AG20443 (cell line): ENCODE results near the gene TBX5.
"Not testable (repeated sequence)": the region's sequence is repeated elsewhere in the genome, so short reads cannot be mapped to it uniquely, and the experiment has no call there.

Experiments used
- DNase-seq: peaks from one replicate; pipeline ENCODE4 v3.0.0; 2012; ENCODE audit warnings: low spot score, mixed read lengths

Gene TBX5

DNA sequence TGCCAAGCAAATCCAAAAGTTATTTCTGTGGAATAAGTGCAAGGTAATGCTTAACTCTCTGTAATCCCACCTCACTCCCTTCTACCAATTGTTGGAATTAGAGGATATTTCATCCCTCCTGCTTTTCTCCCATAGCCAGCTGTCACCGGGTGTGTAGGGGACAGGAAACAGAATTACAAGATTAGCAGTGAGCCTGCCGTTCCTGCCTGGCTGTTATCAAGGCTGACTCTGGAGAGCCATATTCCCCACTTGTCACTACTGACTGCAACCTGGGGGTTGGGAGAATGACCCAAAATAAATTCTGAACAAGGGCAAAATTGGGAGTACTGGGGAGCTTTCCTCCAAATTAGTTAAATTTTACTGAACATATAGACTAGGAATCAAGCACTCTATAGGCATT is 24.8 kb downstream of the TBX5 start:
- no peak for DNase-seq

DNA sequence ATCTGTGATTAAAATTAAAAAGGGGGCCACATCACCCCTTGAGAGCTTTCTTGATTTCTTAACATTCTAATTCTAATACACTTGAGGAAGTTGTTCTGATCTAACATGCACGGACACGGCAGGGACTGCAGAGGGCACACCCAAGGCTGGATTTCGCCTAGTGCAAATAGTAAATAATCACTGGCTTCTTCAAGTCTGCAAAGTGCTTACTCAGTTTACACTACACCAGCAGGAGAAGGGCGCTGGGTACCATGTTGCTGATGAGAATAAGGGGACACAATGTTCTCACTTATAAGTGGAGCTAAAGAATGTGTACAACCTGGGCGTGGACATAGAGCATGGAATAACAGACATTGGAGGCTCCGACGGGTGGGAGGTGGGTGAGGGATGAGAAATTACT is 34.2 kb downstream of the TBX5 start:
- DNase-seq, result no peak

DNA sequence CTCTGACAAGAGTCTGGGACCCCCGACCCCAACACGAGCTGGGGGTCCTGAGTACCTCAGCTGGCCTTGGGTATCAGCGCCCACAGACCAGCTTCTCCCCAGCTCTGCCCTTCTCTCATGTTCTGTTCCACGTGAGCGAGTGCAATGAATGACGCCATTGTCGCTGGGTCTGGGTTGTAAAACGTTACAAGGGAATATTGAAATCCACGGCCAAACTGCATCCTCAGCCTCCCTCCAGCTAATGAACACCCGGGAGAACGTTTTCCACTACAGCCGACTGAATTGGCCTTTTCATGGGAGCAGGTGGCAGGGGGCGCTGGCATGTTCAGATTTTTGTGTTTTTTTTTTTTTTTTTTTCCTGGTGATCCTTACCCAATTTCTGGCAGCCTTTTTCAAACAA is 34.7 kb downstream of the TBX5 start:
- DNase-seq, result no peak

DNA sequence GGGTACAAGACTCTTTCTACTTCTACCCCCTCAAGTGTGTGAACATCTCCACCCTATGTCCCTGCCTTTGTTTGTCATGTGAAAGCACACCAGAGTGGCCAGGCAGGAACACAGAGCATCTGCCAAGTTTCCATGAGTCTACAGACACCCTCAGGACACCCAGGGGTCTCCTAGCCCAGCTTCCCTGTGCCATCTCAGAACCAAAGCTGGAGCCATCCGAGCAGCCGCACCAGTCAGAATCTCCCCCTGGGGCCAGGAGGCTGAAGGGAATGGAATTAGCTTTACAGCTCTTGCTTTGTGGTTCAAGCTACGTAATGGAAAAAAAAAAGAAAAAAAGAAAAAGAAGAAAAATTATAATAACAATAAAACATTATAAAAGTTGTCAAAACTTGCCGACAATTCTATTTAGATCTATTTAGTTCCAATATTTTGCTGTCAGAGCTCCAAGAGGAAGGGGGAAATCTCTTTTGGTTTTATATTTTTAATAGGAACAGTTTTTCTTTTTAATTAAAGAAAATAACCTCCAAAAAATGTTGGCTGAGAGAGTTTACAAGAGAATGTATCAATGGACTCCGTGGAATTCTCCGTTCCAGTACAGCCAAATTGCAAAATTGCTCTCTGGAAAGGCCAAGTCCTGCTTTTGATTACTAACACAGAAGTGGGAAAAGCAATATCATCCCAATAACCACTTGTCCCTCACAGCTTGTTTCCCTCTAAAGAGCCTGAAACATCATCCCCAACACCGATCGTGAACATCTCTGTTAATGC is 37.1 kb downstream of the TBX5 start:
- peak; percentile 53 for DNase-seq

DNA sequence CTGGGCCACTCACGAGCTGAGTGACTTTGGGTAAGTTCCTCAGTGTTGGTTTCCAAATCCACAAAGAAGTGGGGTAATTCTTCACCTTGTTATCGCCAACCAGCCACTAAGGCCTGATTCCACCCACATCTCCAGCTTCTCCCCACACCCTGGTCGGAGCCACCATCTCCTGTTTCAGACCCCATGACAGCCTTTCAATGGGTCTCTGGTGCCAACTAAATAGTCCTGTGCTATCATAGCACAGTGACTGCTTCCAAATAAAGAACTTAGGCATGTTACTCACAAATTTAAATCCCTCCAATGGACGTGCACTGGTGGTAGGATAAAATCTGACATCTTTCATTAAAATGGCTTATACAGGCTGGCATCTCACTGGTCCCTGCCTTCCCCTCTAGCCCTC is 44.0 kb downstream of the TBX5 start:
- DNase-seq, result no peak

DNA sequence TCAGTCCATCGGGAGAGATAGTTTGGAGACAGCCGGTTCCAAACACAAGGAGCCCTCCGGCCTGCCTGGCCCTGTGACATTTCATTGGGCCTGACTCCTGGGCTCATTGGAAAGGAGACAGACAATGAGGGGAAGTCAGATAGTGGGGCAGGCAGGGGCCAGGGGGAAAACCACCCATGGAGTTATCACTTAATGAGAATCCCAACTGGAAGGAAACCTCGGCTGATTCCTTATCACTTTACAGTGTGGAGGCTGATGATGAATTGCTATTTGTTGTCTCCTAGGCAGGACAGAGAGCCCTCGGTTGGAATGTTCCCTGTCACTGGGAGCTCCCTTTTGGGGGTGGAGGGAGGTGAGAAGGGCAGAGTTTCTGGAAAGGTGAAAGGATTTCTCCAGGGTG is 44.4 kb downstream of the TBX5 start:
- DNase-seq, result no peak

DNA sequence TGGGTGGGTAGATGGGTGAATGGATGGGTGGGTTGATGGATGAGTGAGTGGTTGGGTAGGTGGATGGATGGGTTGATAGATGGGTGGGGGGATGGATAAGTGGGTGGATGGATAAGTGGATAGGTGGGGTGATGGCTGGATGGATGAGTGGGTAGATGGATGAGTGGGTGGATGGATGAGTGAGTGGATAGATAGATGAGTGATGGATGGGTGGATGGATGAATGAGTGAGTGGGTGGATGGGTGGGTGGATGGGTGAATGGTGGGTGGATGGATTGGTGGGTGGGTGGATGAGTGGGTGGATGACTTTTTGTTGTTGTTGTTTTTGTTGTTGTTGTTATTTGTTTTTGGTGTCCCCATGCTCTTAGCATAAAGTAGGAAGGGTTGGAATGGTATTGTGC is 45.5 kb downstream of the TBX5 start:
- DNase-seq, result no peak

DNA sequence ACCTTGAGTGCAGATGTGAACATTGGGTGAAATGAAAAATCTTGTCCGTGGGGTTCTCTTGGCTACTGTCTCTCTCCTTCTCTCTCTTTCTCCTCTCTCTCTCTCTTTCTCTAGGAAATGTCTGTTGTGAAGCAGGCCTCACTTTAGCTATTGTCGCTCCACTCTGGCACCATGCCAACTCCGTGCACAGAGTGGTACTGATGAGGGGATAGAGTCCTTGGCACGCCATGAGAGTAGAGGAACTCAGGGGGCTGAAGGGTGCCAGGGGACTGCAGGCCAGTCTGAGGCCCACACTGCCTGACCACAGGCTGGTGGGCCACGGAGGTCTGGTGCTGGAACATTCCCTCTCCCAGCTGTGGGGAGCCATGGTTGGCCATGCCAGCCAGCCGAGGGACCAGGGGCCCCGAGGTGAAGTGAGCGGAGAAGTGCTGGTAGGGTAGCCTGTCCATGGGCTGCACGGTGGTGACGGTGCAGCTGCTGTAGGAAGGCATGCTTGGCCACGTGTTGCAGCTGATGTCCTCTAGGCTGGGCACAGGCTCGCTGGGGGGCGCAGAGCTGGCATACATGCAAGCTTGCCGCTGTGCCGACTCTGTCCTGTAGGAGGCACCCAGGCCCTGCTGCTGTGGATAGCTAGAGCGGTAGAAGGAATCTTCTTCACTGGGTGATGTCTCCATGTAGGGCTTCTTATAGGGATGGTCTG is 50.4 kb downstream of the TBX5 start:
- no peak for DNase-seq

DNA sequence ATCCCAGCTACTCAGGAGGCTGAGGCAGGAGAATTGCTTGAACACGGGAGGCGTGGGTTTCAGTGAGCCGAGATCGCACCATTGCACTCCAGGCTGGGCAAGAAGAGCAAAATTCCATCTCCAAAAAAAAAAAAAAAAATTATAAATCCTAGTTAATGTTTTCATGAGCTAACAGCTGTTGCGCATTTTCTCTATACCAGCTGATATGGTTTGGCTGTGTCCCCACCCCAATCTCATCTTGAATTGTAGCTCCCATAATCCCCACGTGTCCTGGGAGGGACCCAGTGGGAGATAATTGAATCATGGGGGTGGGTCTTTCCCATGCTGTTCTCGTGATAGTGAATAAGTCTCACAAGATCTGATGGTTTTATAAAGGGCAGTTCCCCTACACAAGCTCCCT is 56.7 kb downstream of the TBX5 start:
- DNase-seq, result not testable (repeated sequence)

DNA sequence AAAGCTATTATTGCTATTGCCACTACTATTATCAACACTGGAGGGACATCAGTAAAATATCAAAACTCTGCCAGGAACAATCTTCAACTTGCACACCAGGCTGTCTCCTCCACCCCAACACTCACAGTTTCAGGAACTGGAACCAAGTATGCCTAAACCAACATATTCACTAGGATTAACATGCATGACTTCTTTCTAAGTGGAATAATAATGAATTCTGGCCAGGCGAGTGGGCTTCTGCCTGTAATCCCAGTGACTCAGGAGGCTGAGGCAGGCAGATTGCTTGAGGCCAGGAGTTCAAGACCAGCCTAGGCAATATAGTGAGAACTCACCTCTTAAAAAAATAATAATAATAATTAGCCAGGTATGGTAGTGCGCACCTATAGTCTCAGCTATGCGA is 58.1 kb downstream of the TBX5 start:
- no peak for DNase-seq

DNA sequence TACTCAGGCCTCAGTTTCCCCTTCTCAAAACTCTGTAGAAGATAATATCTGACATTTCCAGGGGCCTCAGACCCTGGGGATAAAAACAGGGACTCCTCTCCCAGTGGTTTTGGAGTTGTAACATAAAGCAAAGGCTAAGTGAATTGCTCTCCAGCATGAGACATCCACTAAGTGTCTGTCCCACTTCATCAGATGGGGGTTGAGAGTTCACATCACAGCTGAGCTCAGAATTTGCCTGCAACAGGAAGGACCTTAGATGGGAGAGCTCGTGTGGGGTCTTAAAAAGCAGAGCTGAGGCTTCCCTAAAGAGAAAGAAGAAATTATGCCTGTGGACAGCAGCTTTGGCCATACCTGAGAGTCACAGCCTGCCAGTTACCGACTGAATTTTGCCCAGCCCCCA is 61.1 kb downstream of the TBX5 start:
- no peak for DNase-seq

DNA sequence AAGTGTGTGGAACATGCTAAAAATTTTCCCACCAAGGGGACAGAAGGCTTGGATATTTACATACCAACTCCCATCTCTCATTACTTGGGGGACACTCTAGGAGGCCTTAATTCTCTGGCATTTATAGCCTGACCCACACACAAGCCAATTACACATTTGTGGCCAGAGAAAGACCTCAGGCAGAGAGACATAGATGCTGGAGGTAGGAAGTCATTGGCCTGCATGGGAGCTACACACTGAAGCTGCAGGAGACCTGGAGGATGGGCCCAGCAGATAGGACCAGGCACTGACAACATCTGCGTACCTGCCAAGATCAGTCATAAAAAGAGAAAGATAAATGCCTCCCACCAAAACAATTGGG is 61.7 kb downstream of the TBX5 start:
- DNase-seq, result no peak

DNA sequence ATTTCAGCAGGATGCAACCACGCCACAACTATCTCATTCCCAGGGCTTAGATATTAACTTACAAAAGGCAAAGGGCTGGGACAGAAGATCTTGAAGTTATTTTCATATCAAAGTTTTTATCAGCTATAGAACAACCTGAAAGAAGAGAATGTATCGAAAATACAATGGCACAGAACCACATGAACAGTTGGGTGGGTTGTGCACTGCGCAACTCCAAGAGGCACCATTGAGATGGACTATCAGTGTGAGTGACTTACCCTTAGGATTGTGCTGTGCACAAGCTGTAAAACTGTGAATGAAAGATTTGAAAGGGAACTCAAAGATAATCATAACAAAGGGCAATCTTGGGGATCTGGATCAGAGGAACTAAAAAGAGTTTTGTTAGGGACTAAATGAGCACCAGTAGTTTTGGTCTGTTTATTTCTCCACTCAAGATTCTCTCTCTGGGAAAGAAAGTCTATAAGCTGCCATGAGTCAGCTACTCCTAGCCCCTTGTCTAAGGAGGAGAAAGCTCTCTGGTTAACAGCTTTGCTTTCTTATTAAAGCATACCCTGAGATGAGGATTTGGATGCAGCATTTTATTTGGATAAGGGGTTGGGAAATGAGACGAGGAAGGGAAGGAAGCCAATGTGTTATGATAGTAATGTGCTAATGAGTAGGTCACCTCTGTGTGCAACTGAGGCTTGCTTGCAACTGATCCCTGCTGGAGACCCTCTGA is 62.2 kb downstream of the TBX5 start:
- DNase-seq, result no peak

DNA sequence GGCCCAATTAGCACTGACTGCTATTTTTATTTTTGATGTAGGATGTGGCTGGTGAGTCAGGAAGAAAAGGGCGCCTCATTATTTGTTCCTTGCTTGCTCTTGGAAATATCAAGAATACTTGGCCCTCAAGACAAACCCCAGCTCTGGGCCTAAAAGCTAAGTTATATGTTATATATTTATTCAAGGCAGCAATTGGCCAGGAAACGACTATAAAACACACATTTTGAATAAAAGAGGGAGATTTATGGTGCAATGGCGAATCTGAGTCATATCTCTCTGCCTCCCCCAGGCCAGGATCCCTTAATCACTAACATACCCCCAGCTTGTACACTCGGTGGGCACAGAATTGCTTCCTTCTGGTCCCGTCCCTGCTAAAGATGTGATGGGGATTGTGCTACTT is 63.3 kb downstream of the TBX5 start:
- DNase-seq, result no peak

DNA sequence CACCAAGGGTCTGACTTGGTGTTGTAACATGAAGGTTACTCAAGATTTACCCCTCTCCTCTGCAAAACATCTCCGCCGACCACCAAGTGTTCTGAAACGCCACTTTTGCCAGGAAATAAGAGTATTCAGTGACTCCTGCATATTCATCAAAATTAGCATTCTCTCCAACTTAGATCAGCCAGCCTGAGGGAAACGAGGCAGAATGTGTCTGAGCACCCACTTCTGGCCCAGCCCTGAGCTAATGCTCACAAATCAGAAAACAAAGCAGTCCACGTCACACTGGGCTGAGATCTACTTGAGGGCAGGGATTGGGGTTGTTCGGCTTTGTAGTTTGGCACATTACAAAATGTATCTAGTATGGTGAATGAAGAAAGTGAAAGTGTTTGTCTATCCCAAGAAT is 64.3 kb downstream of the TBX5 start:
- DNase-seq, result no peak

DNA sequence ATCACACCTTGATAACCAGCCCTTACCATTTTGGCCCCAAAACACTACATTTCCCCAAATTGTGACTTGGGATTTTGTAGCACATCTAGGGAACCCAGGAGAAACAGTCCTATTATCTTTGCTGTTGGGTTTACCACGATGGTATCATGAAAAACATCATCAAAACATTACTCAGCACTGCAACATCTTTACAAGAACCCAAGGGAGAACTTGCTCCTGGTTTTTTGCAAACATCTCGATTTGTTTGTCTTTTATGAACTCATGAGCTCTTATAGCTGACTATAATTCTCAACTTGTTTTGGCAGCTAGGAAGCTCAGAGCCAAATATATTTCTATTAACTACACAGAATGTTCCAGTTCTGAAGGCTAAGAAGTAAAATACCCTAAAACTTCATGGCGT is 65.7 kb downstream of the TBX5 start:
- DNase-seq, result no peak

DNA sequence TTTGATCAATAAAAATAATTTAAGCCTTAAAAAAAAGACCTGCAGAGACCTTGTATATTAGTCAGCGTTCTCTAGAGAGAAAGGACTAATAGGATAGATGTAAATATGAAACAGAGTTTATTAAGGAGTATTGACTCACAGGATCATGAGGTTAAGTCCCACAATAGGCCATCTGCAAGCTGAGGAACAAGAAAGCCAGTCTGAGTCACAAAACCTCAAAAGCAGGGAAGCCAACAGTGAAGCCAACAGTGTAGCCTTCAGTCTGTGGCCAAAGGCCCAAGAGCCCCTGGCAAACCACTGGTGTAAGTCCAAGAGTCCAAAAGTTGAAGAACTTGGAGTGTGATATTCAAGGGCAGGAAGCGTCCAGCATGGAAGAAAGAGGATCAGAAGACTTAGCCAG is 66.3 kb downstream of the TBX5 start:
- DNase-seq, result peak; percentile 35

DNA sequence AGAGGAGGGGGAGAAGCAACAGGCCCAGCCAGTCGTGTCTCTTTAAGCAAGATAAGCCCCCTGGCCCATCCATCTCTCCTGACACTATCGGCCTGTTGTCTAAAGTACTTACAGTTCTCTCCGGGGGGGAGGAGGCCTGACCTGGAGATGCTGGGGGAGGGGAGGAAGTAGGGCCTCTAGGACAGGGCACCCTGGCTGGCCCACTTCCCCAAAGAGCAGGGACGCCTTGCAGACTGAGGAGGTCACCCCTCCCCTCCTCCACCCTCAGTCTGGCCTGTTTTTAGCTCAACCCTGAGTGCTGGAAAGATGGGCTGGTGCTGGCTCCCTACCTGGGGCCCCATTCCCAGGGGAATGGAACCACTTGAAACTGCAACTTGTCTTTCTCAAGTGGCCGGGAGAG is 70.3 kb downstream of the TBX5 start:
- no peak for DNase-seq

DNA sequence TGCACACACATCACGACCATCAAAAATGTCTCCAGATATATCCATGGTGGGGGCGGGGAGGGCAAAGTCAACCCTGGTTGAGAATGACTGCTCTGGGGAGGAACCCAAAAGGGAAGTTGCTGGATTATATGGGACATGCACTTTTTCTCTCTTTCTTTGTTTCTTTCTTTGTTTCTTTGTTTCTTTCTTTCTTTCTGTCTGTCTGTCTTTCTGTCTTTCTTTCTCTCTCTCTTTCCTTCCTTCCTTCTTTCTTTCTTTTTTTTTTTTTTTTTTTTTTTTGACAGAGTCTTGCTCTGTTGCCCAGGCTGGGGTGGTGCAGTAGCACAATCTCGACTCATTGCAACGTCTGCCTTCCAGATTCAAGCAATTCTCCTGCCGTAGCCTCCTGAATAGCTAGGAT is 71.5 kb downstream of the TBX5 start:
- DNase-seq, result no peak

DNA sequence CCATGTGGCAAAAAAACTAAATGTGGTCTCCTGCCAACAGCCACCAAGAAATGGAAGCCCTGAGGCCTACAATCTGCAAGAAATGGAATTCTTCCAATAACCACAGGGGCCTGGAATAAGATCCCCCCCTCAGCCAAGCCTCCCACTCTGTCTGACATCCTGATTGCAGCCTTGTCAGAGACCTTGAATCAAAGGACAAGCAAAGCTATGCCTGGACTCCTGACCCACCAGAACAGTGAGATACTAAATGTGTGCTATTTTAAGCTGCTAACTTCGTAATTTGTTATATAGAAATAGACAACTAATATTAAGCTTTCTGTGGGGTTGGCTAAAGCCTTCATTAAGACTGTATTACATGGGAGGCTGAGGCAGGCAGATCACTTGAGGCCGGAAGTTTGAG is 77.7 kb downstream of the TBX5 start:
- DNase-seq, result no peak

DNA sequence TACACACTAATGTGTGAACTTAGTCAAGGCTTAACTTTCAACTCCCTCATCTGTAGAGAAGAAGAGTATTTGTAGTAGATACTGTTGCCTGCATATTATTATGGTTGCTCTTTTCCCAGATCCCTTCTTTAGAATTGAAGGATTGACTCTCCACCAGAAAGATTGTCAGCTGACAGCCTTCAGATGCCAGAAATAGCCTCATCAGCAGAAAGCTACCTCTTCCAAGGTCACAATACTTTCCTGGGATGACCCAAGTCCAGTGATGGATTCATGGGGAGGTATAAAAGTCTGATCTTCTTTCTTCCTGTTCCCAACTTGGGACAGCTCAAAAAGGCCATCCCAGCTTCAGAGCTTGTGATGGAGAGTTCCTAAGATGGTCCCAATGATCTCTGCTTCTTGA is 78.2 kb downstream of the TBX5 start:
- DNase-seq, result no peak

DNA sequence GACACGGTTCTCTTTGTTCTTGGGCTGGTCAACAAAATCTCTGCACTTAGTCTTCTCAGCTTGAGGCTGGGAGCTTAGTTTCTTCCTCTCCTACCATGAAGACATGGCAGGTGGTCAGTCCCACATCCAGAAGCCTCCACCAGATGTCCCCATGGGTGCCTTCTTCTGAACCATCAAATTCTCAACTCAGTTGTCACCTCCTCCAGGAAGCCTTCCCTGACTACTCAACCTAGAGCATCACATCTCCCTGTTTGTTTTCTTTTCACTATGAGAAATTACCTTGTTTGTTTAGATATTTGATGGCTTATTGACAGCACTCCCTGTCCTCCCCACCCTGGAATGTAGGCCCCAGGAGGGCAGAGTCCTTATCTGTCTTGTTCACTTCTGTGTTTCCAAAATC is 84.4 kb downstream of the TBX5 start:
- DNase-seq, result no peak

DNA sequence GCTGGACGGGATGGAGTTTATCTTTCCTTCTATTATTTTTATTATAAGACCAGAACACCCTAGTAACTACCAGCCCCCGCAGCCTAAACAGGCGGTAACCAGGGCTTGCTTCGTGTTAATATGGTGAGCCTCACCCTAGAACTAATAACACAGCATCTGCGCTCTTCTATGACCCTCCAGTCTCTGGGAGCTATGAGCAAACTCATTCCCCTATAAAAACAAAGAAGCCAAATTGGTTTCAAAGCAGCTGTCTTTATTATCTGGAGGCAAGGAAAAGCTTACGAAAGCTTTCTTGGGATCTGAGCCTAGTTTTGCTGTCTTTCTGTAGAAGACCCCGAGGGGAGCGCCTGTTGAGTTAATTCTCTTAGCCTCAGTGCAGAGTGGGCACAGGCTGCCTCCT is 85.0 kb downstream of the TBX5 start:
- no peak for DNase-seq
